H7 (cell line): ENCODE results near the gene THOC6. TPM values are rescaled to one million over a fixed set of nuclear protein-coding genes. Genes with fewer than 3 reads are reported as not detected.

Source experiments
- DNase-seq: peaks from one replicate; pipeline ENCODE4 v3.0.0; 2012
- H3K27me3 ChIP-seq: 2 replicates; pipeline ENCODE4 v1.6.0; 2011; ENCODE audit warnings: mild to moderate bottlenecking, low read length; ENCODE audit not compliant: control insufficient read depth, insufficient read depth
- H3K36me3 ChIP-seq: replicated peaks from 2 replicates; pipeline ENCODE4 v1.5.1; 2011; ENCODE audit warnings: low read length; ENCODE audit not compliant: control insufficient read depth, insufficient read depth
- H3K4me3 ChIP-seq: 2 replicates; pipeline ENCODE4 v1.5.1; 2011; ENCODE audit warnings: low read depth, mild to moderate bottlenecking, control low read depth, low read length, moderate library complexity; ENCODE audit not compliant: insufficient read depth
- total RNA-seq: library from RNA; depleted of rRNA; stranded (reverse); fragments of >200 nt; shearing (Covaris generic); gene quantifications from 2 replicates; pipeline ENCODE4 v1.2.3, GENCODE V29; 2014

Gene THOC6
- total RNA-seq, 1 experiment from 2014 or later = 81.4 TPM

DNA sequence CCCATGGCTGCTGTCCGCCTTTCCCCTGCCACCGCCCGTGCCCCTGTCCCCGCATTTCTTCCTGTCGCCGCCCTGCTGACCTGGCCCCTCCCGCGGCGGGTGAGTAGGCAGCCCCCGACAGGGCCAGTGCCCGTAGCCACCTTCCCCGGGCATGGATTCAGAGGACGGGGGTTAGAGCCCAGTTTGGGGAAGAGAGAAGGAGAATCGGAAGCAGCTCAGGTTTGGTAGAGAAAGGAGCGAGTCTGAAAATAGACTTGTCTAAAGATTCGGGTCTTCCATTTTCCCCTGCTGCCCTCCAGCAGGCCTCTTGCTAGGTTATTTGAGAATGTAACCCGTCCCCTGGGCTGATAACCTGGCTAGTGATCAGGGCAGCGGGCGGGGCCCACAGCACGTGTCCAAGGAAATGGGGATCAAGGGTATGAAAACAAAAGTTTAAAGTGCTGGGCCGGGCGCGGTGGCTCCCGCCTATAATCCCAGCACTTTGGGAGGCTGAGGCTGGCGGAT lies 19.0 kb upstream of the THOC6 start:
- H3K27me3 ChIP-seq = no peaks in the 10 kb centered on the region
- peak; percentile 80 for DNase-seq
- no peaks in the 10 kb centered on the region; the same call in 1 of the 2 replicates for H3K36me3 ChIP-seq
- peak overlapping the region; percentile 51 for H3K4me3 ChIP-seq

DNA sequence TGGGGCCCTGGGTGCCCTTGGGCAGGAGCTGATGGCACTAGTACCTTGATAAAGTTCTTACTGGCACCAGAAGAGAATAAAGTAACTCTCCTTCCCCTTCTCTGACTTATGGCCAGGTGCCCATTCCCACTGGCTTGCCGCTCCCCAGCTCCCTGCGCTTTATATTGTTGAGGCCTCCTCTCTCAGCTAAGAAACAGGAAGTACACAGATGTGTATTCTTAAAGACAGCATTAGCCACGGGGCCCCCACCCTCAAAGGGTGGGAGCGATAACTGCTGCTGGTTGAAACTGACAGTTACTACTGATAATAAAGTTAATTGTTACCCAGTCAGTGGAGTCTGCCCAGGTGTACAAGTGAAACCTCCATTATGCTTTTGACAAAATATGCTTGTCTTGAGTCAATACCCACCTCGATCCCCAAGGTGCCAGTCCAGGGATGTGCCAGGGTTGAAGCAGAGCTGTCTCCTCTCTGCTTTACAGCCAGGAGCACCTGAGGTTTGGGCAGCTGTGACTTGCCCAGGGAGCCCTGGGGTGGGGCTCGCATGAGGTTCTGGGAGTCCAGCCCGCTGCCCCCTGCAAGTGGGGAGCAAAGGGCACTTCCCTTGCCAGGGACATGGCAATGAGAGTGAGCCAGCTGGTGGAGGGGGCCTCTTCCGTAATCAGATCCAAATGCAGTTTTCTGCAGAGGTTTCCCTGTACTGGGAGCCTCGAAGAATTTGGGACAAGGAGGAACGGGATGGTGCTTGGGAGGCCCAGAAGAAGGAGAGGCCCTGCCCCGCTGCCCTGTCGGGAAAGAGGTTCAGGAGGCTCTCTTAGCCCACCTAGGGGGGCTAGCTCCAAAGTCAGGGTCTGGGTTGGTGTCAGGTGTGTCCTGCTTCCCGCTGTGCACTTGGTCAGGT lies 16.5 kb upstream of the THOC6 start:
- H3K36me3 ChIP-seq = no peaks in the 10 kb centered on the region; the same call in 1 of the 2 replicates
- H3K4me3 ChIP-seq = peak overlapping the region; percentile 12; the same call in 1 of the 2 replicates
- H3K27me3 ChIP-seq = peaks cover 2% of the 10 kb centered on the region; the same call in 1 of the 2 replicates
- DNase-seq = peak; percentile 71

DNA sequence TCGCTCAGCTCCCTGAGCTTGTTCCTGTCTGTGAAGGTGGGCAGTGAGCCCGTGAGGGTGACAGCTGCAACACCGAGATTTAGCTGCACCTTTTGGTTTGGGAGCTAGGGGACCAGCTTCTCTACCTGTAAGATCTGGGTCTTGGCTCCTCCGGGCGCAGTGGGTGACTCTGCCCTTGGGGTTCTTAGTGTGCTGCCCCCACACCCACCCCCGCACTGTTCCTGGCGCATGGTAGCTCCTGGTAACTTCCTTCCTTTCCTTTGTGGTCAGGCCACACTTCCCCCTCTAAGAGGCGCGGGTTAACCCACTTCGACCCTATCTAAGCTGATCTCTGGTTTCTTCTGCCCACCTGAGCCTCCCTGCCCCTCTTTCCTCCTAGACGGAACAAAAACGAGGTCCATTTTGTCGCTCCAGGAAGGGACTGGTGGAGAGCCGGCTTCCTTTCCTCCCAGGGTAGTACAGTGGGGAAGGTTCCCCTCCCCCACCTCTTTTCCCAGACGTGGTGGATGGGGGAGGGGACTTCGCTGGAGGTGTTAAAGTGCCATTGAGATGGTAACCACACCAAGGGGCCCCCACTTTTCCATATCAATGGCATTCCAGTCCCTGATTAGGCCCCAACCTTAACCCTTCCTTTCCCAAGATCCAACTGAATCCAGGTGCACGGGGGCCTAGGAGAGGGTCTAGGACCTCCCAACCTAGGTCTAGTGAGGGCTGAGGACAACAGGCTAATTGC lies 15.7 kb upstream of the THOC6 start:
- Histone ChIP-seq H3K4me3 (peak overlapping the region; percentile 12), H3K27me3 (peaks cover 8% of the 10 kb centered on the region), H3K36me3 (no peaks in the 10 kb centered on the region; the same call in 1 of the 2 replicates)
- peak; percentile 92 for DNase-seq

DNA sequence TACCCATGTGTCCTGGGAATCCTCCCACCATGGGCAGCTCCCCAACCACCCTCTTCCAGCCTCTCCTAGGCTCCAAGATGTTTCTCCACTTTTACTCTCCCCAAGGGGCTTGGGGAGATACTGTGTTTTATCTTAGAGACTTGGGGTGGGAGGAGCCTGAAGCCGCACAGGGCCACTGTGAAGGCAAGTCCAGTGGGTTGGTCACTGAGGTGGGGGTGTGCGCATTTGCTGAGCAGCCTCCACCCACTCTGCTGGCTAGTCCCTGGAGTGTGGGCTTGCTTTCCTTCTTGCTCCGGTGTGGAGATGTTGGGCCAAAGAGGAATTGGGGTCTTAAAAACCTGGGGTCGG lies 15.2 kb upstream of the THOC6 start:
- no peak for DNase-seq
- Histone ChIP-seq H3K27me3 (peaks cover 12% of the 10 kb centered on the region), H3K4me3 (no peak overlapping the region), H3K36me3 (no peaks in the 10 kb centered on the region; the same call in 1 of the 2 replicates)

DNA sequence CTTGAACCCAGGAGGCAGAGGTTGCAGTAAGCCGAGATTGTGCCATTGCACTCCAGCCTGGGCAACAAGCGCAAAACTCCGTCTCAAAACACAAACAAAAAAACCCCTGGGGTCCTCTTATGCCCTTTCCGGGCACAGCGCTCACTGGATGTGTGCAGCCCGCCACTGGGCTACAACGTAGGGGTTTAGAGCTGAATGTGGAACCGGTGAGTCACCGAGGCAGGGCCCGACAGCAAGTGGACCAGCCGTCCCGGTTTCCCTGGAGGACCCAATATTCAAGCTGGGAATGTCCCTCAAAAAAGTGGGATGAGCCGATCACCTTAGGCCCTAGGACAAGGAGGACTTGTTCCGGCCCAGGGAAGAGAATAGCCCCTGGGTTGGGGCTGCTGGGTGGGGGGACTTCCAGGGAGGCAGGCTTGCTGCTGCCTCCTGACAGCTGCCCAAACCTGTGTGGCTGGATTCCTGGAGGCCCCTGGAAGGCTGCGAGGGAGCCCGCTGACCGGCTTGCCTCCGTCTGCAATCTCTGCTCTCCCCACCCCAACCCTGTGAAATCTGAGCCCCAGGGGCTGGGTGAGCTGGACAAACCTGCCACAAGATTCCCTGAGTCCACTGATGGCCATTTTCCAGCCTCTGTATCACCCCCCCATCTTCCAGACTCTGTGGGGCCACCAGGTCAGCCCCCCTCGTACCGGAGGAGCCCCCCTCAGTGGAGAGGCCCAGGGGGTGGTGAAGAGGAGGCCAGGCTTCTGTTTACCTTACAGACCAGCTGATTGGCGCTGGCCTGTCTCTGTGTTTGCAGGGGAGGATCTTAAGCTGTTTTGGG lies 14.1 kb upstream of the THOC6 start:
- peaks cover 12% of the 10 kb centered on the region for H3K27me3 ChIP-seq
- peak overlapping the region; percentile 19; the same call in 1 of the 2 replicates for H3K4me3 ChIP-seq
- peak; percentile 88 for DNase-seq
- no peaks in the 10 kb centered on the region; the same call in 1 of the 2 replicates for H3K36me3 ChIP-seq

DNA sequence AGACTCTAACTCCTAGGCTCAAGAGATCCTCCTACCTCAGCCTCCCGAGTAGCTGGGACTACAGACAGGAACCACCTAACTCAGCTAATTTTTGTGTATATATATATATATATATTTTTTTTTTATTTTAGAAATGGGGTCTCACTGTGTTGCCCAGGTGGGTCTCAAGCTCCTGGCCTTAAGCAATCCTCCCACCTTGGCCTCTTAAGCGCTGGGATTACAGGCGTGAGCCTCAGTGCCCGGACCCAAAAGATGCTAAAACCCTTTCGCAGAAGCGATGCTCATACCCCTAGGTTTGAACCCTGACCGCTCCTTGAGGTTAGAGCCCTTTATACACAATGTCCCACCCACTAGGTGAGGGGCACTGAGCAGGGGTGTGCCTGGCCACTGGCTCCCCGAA lies 13.3 kb upstream of the THOC6 start:
- Histone ChIP-seq H3K4me3 (no peak overlapping the region), H3K27me3 (peaks cover 12% of the 10 kb centered on the region), H3K36me3 (no peaks in the 10 kb centered on the region; the same call in none of the 2 replicates)
- no peak for DNase-seq

DNA sequence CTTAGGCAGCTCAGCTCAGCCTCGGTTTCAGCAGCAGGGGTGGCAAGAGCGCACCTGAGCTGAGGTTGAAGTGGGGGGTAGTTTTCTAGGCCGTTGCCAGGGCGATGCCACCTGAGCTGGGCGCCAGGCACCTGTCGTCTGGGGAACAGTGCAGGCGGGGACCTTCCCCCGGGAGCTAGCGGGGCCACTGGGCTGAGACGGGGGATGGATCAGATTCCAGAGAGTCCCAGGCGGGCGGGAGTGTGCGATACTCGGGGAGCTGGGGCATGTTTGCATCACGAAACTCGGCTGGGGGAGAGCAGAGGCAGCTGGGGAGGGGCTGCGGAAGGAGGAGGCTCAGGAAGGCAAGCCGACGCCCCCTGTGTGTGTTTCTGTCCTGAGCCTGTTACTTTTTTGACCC lies 11.6 kb upstream of the THOC6 start:
- peaks cover 12% of the 10 kb centered on the region for H3K27me3 ChIP-seq
- H3K36me3 ChIP-seq = peaks cover 5% of the 10 kb centered on the region
- peak; percentile 83 for DNase-seq

DNA sequence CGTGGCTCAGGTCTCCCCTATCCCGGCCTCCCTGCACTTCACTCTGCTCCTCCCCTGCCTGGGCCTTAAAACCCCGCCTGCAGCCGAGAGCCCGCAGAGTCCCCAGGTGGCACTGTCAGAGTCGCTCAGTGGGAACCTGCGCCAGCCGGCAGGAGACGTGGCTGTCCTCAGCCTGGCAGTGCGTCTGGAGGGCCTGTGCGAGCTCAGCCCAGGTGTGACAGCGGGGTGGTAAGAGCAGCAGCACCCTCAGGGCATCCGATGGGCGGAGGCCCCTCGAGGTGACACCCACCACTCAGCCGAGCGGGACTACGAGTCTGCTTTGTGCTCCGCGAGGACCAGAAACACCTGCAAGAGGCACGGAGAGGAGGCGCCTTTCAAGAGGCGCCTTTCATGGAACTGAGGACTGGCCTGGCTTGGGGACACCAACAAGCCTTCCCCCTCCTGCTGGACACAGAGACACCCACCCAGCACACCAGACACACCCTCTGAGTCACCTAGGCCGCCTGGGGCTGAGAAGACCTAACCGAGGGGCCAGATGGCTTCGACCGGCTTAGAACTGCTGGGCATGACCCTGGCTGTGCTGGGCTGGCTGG lies 10.9 kb upstream of the THOC6 start, which contains the start of gene CLDN9:
TSS of gene CLDN9 (plus strand) at position 96 of the 593 bp plus-strand sequence. CDS start at position 536, 440 bp downstream.
- H3K36me3 ChIP-seq = peaks cover 5% of the 10 kb centered on the region
- peak within 1 kb of the TSS; percentile 44 for H3K4me3 ChIP-seq
- DNase-seq = peak; percentile 78
- peaks cover 12% of the 10 kb centered on the region for H3K27me3 ChIP-seq

More for the DNA sequence above, 11.6 kb upstream of the THOC6 start:
- peak overlapping the region; percentile 44 for H3K4me3 ChIP-seq

DNA sequence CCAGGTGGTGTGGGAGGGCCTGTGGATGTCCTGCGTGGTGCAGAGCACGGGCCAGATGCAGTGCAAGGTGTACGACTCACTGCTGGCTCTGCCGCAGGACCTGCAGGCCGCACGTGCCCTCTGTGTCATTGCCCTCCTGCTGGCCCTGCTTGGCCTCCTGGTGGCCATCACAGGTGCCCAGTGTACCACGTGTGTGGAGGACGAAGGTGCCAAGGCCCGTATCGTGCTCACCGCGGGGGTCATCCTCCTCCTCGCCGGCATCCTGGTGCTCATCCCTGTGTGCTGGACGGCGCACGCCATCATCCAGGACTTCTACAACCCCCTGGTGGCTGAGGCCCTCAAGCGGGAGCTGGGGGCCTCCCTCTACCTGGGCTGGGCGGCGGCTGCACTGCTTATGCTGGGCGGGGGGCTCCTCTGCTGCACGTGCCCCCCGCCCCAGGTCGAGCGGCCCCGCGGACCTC lies 10.3 kb upstream of the THOC6 start:
- peak; percentile 77 for DNase-seq
- peaks cover 12% of the 10 kb centered on the region for H3K27me3 ChIP-seq
- peaks cover 5% of the 10 kb centered on the region for H3K36me3 ChIP-seq
- no peak overlapping the region for H3K4me3 ChIP-seq

DNA sequence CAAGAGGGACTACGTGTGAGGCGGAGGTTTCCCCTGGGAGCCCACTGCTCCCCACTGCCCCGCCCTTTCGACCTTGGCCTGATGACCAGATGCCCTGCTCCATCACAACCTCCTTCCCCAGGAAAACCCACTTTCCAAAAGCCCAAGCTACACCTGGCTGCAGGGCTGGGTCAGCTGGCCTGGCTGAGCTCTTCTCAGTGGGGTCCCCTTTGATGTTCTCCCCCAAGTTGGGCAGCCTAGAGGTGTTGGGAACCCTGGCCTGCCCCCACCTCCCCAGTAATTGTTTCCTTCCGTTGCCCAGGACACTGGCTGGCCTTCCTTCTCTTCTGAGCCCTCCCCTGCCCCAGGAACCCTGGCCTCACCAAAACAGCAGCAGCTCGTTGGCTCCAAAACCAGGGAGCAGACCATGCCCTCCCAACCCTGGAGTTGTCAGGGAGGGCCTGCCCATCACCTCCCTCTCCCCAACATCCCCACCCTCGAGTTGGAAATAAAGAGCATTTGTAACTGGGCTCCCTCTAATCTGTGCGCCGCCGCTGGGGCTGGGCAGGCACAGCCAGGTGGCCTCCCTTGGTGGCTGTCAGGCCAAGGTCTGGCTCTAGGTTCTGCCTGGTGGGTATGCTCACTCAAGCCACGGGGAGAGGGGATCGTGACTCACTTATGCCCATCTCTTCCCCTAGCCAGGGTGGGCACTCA lies 9.7 kb upstream of the THOC6 start:
- no peak for DNase-seq
- no peak overlapping the region for H3K4me3 ChIP-seq
- H3K36me3 ChIP-seq = peaks cover 5% of the 10 kb centered on the region
- peaks cover 12% of the 10 kb centered on the region for H3K27me3 ChIP-seq

DNA sequence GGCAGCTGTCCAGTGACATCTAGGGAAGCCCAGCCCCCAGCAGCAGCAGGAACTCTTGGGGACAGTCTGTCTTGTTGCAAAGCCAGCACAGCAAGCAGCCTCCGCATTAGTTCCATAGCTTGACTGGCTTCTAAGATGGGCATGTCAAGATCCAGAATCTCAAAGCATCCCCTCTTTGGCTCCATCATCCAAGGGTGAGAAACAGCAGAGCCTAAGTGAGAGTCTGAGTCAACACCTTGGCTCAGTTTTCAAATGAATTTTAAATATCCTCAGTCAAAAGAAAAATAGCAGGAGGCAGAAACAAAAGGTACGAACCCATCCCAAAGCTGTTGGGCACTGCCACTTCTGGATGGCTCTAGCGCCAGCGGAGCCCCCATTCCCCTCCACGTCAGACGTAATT lies 8.9 kb upstream of the THOC6 start:
- Histone ChIP-seq H3K27me3 (peaks cover 12% of the 10 kb centered on the region), H3K4me3 (no peak overlapping the region), H3K36me3 (peaks cover 5% of the 10 kb centered on the region)
- no peak for DNase-seq

DNA sequence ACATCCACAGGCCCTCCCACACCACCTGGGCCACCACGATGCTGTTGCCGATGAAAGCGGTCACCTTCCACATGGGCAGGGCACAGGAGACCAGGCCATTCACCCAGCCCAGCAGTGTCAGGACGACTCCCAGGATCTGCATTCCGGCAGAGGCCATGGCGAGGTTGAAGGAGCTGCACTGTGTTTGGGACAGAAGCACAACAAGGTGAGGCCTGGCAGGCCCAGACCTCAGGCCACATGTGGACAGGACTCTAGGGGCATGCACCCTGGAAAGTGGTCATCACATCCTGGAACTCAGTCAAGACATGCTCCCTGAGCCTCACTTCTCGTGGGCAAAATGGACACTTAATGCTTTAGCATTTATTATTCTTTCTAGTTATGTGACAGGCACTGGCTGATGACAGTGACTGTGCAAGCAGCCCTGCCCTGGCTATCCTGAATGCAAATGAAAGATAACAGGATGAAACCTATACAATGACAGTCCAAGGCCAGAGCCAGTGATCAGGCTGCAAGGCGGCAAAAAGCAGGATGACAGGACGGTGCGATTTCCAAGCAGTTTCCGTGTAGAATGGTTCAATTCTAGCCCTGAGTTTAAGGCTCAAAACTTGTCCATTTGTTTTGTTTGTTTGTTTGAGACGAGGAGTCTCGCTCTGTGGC lies 7.8 kb upstream of the THOC6 start:
- Histone ChIP-seq H3K36me3 (peaks cover 5% of the 10 kb centered on the region), H3K27me3 (peaks cover 12% of the 10 kb centered on the region), H3K4me3 (no peak overlapping the region)
- DNase-seq = no peak

DNA sequence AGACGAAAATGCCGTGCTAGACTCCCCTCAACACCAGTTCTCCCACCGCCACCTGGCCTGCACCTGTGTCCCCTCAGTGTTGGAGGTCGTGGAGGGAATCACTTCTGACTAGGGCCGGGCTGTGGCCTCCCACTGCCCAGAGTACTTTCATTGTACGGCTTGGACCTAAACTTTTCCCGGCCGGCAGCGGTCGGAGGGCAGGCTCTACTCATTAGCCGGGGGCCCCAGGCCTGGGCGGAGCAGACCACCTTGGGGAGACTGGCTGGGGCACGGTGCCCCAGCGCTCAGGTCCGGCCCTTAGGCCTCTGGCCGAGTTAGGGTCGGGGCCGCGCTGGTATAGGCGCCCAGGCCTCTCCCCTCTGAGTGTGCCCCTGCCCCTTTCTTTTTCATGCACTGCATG lies 6.5 kb upstream of the THOC6 start:
- Histone ChIP-seq H3K4me3 (peak overlapping the region; percentile 87), H3K27me3 (peaks cover 10% of the 10 kb centered on the region), H3K36me3 (peaks cover 7% of the 10 kb centered on the region)
- DNase-seq = no peak
